HL-60/S4 (cell line): Measurements from ENCODE around the gene MAML1.

Experiments
- in situ Hi-C: fragments of 300-500 bp; cut with MboI; formaldehyde crosslinking; loops from 2 replicates; pipeline ENCODE4 v1.14.3; 2022; ENCODE audit warnings: low sequenced_read_pairs

The MAML1 gene

GRCh38 chr5:179820127-179820482 is 87.5 kb downstream of the MAML1 start:
- in situ Hi-C loops = loop anchor here (25.0 kb wide), 1 partner anchor 267 kb away; no protein-coding TSS in a partner anchor

DNA sequence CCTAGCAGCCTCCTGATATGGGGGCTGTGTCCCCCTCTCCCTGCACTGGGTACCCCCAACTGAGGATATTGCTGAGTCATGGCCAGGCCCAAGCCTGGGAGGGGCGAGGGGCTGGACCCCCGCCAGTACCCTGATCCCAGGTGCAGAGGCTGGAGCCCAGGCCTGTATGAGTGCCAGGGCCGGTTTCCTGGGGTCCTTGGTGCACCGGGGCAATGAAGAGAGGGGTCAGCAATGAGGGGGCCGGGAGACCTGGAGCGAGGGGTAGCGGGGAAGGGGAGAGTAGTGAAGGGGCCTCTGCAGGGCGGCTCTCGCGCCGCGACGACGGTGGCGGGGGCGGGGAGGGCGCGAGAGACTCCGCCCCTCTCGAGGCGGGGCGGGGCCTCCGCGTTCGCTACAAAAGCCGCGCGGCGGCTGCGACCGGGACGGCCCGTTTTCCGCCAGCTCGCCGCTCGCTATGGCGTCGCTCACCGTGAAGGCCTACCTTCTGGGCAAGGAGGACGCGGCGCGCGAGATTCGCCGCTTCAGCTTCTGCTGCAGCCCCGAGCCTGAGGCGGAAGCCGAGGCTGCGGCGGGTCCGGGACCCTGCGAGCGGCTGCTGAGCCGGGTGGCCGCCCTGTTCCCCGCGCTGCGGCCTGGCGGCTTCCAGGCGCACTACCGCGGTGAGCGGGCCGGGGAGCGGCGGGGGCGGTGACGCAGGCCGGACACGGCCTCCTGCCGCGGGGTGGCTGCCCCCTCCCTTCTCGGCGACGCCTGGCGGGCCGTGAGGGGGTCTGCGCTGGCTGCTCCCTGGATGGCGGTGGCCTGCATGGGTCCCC is 88.1 kb downstream of the MAML1 start, which contains the start of gene SQSTM1:
Gene SQSTM1, plus strand, starts transcription at position 423 of the 815 bp plus-strand sequence. Its CDS starts 32 bp downstream, at position 455.
- in situ Hi-C loops = loop anchor here (25.0 kb wide), 1 partner anchor 267 kb away; no protein-coding TSS in a partner anchor

GRCh38 chr5:179821298-179822058 is 88.9 kb downstream of the MAML1 start:
- in situ Hi-C loops = loop anchor here (25.0 kb wide), 1 partner anchor 266 kb away; no protein-coding TSS in a partner anchor

DNA sequence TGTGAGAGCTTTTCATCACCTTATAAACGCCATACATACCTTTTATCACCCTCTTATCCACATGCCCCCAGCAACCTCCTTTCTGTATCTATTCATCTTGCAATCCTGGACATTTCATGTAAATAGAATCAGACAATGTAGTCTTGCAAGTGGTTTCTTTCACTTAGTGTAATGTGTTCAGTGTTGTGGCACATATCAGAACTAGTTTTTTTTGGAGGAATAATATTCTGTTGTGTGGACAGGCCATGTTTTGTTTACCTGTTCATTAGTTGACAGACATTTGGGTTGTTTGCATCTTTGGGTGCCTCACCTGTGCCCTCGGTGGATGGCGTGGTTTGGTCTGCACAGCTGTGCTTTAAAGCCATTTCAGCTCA is 89.4 kb downstream of the MAML1 start:
- in situ Hi-C loops = loop anchor here (25.0 kb wide), 1 partner anchor 265 kb away; no protein-coding TSS in a partner anchor

- in situ Hi-C loops = loop anchor here (25.0 kb wide), 1 partner anchor 265 kb away; no protein-coding TSS in a partner anchor
Observed at GRCh38 chr5:179822444-179822990, 89.9 kb downstream of the MAML1 start.

GRCh38 chr5:179823937-179824744 is 91.5 kb downstream of the MAML1 start:
- in situ Hi-C loops = loop anchor here (25.0 kb wide), 1 partner anchor 263 kb away; no protein-coding TSS in a partner anchor

GRCh38 chr5:179824745-179825112 is 92.1 kb downstream of the MAML1 start:
- in situ Hi-C loops = loop anchor here (25.0 kb wide), 1 partner anchor 263 kb away; no protein-coding TSS in a partner anchor

DNA sequence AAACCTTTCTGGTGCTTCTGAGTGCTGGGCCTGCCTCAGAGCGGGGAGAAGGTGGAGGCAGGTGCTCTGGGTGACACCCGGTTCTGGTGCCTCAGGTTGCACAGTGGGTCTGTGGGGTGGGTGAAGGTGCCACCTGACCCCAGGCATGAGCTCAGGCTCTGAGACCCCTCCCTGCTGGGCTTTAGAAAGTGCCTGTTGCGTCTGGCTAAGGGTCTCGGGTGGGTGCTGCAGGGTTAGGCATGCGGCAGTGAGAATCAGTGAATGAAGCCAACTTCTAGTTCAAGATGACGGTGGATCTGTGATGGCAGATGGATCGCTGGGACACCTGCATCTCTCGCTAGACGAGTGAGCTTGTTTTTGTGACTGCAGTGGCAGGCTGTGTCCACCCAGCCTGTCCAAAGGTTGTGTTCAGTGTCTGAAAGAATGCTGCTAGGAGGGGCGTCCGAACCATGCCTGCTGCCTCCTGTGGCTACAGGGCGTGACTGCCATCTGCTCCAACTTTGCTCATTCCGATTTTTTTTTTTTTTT is 93.1 kb downstream of the MAML1 start:
- in situ Hi-C loops = no loop called here
